Measurements from ENCODE around the gene SLC25A34. TPM values are rescaled to one million over a fixed set of nuclear protein-coding genes. Genes with fewer than 3 reads are reported as not detected.

Gene SLC25A34
- total RNA-seq, 4 donors from 2014 or later: 0.98 to 2.6 (median 2.0) TPM

- no peak for TF ChIP-seq POLR2A (IDR thresholded peaks at IDR 0.05)
- no peak for TF ChIP-seq CTCF (IDR thresholded peaks at IDR 0.05)
- H3K27me3 ChIP-seq: no peaks in the 10 kb centered on the region
- 83 to 87% methylated on average over 4 to 5 of the region's 5 CpGs for WGBS, 2 donors
- H3K9me3 ChIP-seq: no peaks in the 10 kb centered on the region
- intact Hi-C loops (cut with DNase I): no loop called here
- no peak for DNase-seq
- no peak overlapping the region for H3K27ac ChIP-seq
- H3K4me1 ChIP-seq: peaks cover 0 to 16% of the 10 kb centered on the region in 2 donors
- no peak overlapping the region for H3K4me3 ChIP-seq (replicated peaks in 1 of 3)
- H3K36me3 ChIP-seq: no peaks in the 10 kb centered on the region
Observed at GRCh38 chr1:15748264-15748663, 12.2 kb downstream of the SLC25A34 start.

- H3K4me3 ChIP-seq (replicated peaks in 1 of 3): no peak overlapping the region
- intact Hi-C loops (cut with DNase I): no loop called here
- TF ChIP-seq POLR2A (IDR thresholded peaks at IDR 0.05): no peak
- no peak for TF ChIP-seq CTCF (IDR thresholded peaks at IDR 0.05)
- no peaks in the 10 kb centered on the region for H3K36me3 ChIP-seq
- WGBS, 2 donors: 86 to 87% methylated on average over 3 to 10 of the region's 10 CpGs
- peaks cover 0 to 16% of the 10 kb centered on the region in 2 donors for H3K4me1 ChIP-seq
- H3K27me3 ChIP-seq: no peaks in the 10 kb centered on the region
- no peak for DNase-seq
- peak overlapping the region in 1 of 3 donors; percentile 17 for H3K27ac ChIP-seq
- H3K9me3 ChIP-seq: no peaks in the 10 kb centered on the region
Observed at GRCh38 chr1:15748690-15749398, 12.8 kb downstream of the SLC25A34 start.

- intact Hi-C loops (cut with DNase I): no loop called here
- H3K27ac ChIP-seq: peak overlapping the region in 1 of 3 donors; percentile 17
Observed at GRCh38 chr1:15749399-15750291, 13.6 kb downstream of the SLC25A34 start.

GRCh38 chr1:15750924-15751323 is 14.9 kb downstream of the SLC25A34 start:
- Histone ChIP-seq H3K27ac (no peak overlapping the region), H3K4me1 (peaks cover 0 to 16% of the 10 kb centered on the region in 2 donors), H3K4me3 (replicated peaks in 1 of 3) (no peak overlapping the region), H3K36me3 (no peaks in the 10 kb centered on the region), H3K9me3 (no peaks in the 10 kb centered on the region), H3K27me3 (no peaks in the 10 kb centered on the region)
- TF ChIP-seq POLR2A (IDR thresholded peaks at IDR 0.05) (no peak), CTCF (IDR thresholded peaks at IDR 0.05) (no peak)
- intact Hi-C loops (cut with DNase I): no loop called here
- DNase-seq: no peak
- WGBS, 2 donors: 90 to 91% methylated on average over 8 to 12 of the region's 12 CpGs

More at GRCh38 chr1:15749399-15750291, 13.6 kb downstream of the SLC25A34 start:
- Histone ChIP-seq H3K36me3 (no peaks in the 10 kb centered on the region), H3K4me3 (replicated peaks in 1 of 3) (no peak overlapping the region), H3K9me3 (no peaks in the 10 kb centered on the region), H3K4me1 (peaks cover 0 to 16% of the 10 kb centered on the region in 2 donors), H3K27me3 (no peaks in the 10 kb centered on the region)
- WGBS, 2 donors: 70 to 72% methylated on average over 11 to 18 of the region's 19 CpGs
- TF ChIP-seq CTCF (IDR thresholded peaks at IDR 0.05): no peak
- TF ChIP-seq POLR2A (IDR thresholded peaks at IDR 0.05): no peak
- DNase-seq: no peak

Data from thyroid gland (tissue), 4 donors.